Mucosa of rectum (tissue), 2 donors: ENCODE data around the gene SLC7A8.
A peak's percentile ranks its signal among the peaks of the same experiment; 100 is the strongest.

Experiments
- H3K27ac ChIP-seq, 2 donors: one replicate each; pipeline ENCODE4 v1.7.0; 2013; ENCODE audit warnings: inconsistent platforms in 2 of 2, low read depth in 2 of 2, low read length in 2 of 2
- H3K27me3 ChIP-seq, 2 donors: one replicate each; pipeline ENCODE4 v1.7.0; 2013; ENCODE audit warnings: low read length in 2 of 2; ENCODE audit not compliant: control insufficient read depth in 2 of 2, insufficient read depth in 2 of 2
- H3K36me3 ChIP-seq, 2 donors: one replicate each; pipeline ENCODE4 v1.7.0; 2013; ENCODE audit warnings: low read length in 2 of 2; ENCODE audit not compliant: control insufficient read depth in 2 of 2, insufficient read depth in 2 of 2
- H3K4me1 ChIP-seq, 2 donors: one replicate each; pipeline ENCODE4 v1.7.0; 2013; ENCODE audit warnings: low read length in 2 of 2, mild to moderate bottlenecking in 1 of 2; ENCODE audit not compliant: control insufficient read depth in 2 of 2, insufficient read depth in 2 of 2
- H3K4me3 ChIP-seq, 2 donors: one replicate each; pipeline ENCODE4 v1.7.0; 2013; ENCODE audit warnings: low read length in 2 of 2
- H3K9ac ChIP-seq, 2 donors: one replicate each; pipeline ENCODE4 v1.7.0; 2013; ENCODE audit warnings: low read length in 2 of 2, low read depth in 1 of 2, mild to moderate bottlenecking in 1 of 2
- H3K9me3 ChIP-seq, 2 donors: one replicate each; pipeline ENCODE4 v1.7.0; 2013; ENCODE audit warnings: low read length in 2 of 2; ENCODE audit not compliant: control insufficient read depth in 2 of 2
- donor health status: healthy.
- donor health status: Normal muscosa, but diverticular disease.

SLC7A8 gene

GRCh38 chr14:23089498-23090253, 93.8 kb downstream of the SLC7A8 start:
- peaks cover 57 to 65% of the 10 kb centered on the region in 2 donors for H3K36me3 ChIP-seq
- H3K27ac ChIP-seq, result no peak overlapping the region
- H3K9me3 ChIP-seq, result no peaks in the 10 kb centered on the region
- H3K9ac ChIP-seq, result no peak overlapping the region
- H3K27me3 ChIP-seq, result no peaks in the 10 kb centered on the region
- H3K4me1 ChIP-seq, result peaks cover 13 to 14% of the 10 kb centered on the region in 2 donors
- no peak overlapping the region for H3K4me3 ChIP-seq

- Histone ChIP-seq H3K9me3 (no peaks in the 10 kb centered on the region), H3K9ac (no peak overlapping the region), H3K36me3 (peaks cover 53 to 57% of the 10 kb centered on the region in 2 donors), H3K4me1 (no peaks in the 10 kb centered on the region), H3K4me3 (no peak overlapping the region), H3K27me3 (no peaks in the 10 kb centered on the region), H3K27ac (no peak overlapping the region)
Measured at GRCh38 chr14:23086565-23086964, 96.9 kb downstream of the SLC7A8 start.

GRCh38 chr14:23085458-23085857, 98.0 kb downstream of the SLC7A8 start:
- Histone ChIP-seq H3K4me3 (no peak overlapping the region), H3K27me3 (no peaks in the 10 kb centered on the region), H3K9ac (no peak overlapping the region), H3K36me3 (peaks cover 57 to 60% of the 10 kb centered on the region in 2 donors), H3K27ac (no peak overlapping the region), H3K4me1 (no peaks in the 10 kb centered on the region), H3K9me3 (no peaks in the 10 kb centered on the region)

GRCh38 chr14:23080474-23080873, 103.0 kb downstream of the SLC7A8 start:
- Histone ChIP-seq H3K9me3 (no peaks in the 10 kb centered on the region), H3K9ac (no peak overlapping the region), H3K36me3 (peaks cover 65% of the 10 kb centered on the region in 2 donors), H3K27me3 (no peaks in the 10 kb centered on the region), H3K4me3 (no peak overlapping the region), H3K4me1 (peaks cover 0 to 3% of the 10 kb centered on the region in 2 donors), H3K27ac (no peak overlapping the region)

GRCh38 chr14:23079716-23080115, 103.7 kb downstream of the SLC7A8 start:
- Histone ChIP-seq H3K36me3 (peaks cover 65 to 66% of the 10 kb centered on the region in 2 donors), H3K9me3 (no peaks in the 10 kb centered on the region), H3K9ac (no peak overlapping the region)

GRCh38 chr14:23078692-23079116, 104.8 kb downstream of the SLC7A8 start:
- Histone ChIP-seq H3K4me1 (peaks cover 0 to 3% of the 10 kb centered on the region in 2 donors), H3K27me3 (no peaks in the 10 kb centered on the region), H3K9me3 (no peaks in the 10 kb centered on the region), H3K27ac (peak overlapping the region in 1 of 2 donors; percentile 29), H3K9ac (no peak overlapping the region), H3K36me3 (peaks cover 68 to 70% of the 10 kb centered on the region in 2 donors), H3K4me3 (no peak overlapping the region)

More at GRCh38 chr14:23079716-23080115, 103.7 kb downstream of the SLC7A8 start:
- Histone ChIP-seq H3K27ac (no peak overlapping the region), H3K4me1 (peaks cover 0 to 3% of the 10 kb centered on the region in 2 donors), H3K27me3 (no peaks in the 10 kb centered on the region), H3K4me3 (no peak overlapping the region)

GRCh38 chr14:23077962-23078361, 105.5 kb downstream of the SLC7A8 start:
- no peaks in the 10 kb centered on the region for H3K9me3 ChIP-seq
- peaks cover 69 to 73% of the 10 kb centered on the region in 2 donors for H3K36me3 ChIP-seq
- no peak overlapping the region for H3K4me3 ChIP-seq
- H3K4me1 ChIP-seq, result peaks cover 0 to 3% of the 10 kb centered on the region in 2 donors
- peak overlapping the region in 1 of 2 donors; percentile 10 for H3K27ac ChIP-seq
- H3K9ac ChIP-seq, result no peak overlapping the region
- H3K27me3 ChIP-seq, result no peaks in the 10 kb centered on the region

GRCh38 chr14:23076785-23077408, 106.6 kb downstream of the SLC7A8 start:
- H3K9me3 ChIP-seq, result no peaks in the 10 kb centered on the region
- H3K4me3 ChIP-seq, result no peak overlapping the region
- peaks cover 8 to 11% of the 10 kb centered on the region in 2 donors for H3K4me1 ChIP-seq
- H3K27me3 ChIP-seq, result no peaks in the 10 kb centered on the region
- H3K9ac ChIP-seq, result no peak overlapping the region
- peaks cover 77 to 80% of the 10 kb centered on the region in 2 donors for H3K36me3 ChIP-seq
- H3K27ac ChIP-seq, result no peak overlapping the region
